Cardiac fibroblast (primary cell): ENCODE measurements around the gene SPECC1.

Experiments used
- DNase-seq, 2 donors: peaks; one replicate each; pipeline versions ENCODE4 v3.0.0 to v3.0.0-alpha.2; 2010; ENCODE audit warnings: low read depth in 2 of 2
- H3K4me3 ChIP-seq, 2 donors: replicated peaks in 1 of 2; 1 replicate in 1 of 2; 2 replicates in 1 of 2; pipeline ENCODE4 v1.5.1; 2011; ENCODE audit warnings: low read depth in 2 of 2, low read length in 2 of 2, mild to moderate bottlenecking in 2 of 2, moderate library complexity in 1 of 2
- CTCF ChIP-seq: IDR thresholded peaks from one replicate; pipeline ENCODE4 v1.5.1; 2011; ENCODE audit warnings: low read depth, mild to moderate bottlenecking, low read length, inconsistent platforms

Gene SPECC1

DNA sequence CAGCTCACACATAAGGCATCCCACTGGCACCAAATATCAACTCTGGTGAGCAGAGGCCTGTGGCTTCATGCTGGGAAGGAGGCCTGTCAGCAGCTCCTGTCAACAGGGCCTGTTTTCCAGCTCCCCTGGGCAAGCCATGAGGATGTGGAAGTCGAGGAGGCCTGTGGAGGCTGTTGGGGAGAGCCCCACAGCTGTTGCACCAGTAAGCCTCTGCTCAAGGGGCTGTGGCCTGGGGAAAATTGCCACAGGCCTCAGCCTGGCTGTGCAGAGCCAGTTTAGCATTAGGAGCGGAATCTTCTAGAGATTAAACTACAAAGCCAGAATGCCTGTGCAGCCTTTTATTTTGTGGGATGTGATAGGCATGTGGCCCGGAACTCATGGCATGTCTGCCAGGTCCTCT, 202.1 kb downstream of the SPECC1 start:
- DNase-seq, result no peak
- TF ChIP-seq CTCF, result no peak
- no peak overlapping the region for H3K4me3 ChIP-seq

- DNase-seq, result no peak
- no peak for TF ChIP-seq CTCF
- no peak overlapping the region for H3K4me3 ChIP-seq
Measured at GRCh38 chr17:20213449-20213848, 204.3 kb downstream of the SPECC1 start.

DNA sequence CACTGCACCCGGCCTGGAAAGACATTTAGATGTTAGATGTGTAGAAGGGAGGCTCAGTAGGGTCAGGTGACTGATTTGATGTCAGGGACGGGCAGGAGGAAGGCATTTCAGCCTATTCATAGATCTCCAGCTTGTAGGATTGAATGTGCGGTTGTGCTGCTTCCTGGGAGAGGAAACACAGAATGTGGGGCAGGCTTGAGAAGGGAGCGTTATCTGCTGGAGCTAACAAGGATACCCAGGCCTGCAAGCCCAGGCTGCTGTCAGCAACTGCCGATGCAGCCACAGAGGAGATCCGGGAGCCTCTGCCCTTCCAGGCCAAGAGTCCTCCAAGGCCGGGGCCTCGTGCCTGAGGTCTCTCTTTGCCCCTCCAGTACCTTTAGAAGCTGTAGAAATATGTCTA, 205.6 kb downstream of the SPECC1 start:
- TF ChIP-seq CTCF, result no peak
- no peak overlapping the region for H3K4me3 ChIP-seq
- DNase-seq, result no peak

GRCh38 chr17:20216154-20216815, 207.1 kb downstream of the SPECC1 start:
- TF ChIP-seq CTCF, result no peak
- H3K4me3 ChIP-seq, result no peak overlapping the region
- no peak for DNase-seq

- no peak for DNase-seq
Measured at GRCh38 chr17:20216853-20217252, 207.7 kb downstream of the SPECC1 start.

DNA sequence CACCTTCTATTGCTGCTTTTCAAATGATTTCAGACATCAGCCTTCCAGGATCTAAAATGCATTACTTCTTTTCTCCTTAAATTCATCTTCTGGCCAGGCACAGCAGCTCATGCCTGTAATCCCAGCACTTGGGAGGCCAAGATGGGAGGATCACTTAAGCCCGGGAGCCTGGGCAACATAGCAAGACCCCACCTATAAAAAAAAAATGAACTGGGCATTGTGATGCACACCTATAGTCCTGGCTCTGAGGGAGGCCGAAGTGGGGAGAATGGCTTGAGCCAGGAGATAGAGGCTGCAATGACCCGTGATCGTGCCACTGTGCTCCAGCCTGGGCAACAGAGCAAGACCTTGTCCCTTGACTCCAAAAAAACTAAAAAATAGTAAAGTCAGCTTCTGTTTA, 208.5 kb downstream of the SPECC1 start:
- H3K4me3 ChIP-seq, result no peak overlapping the region
- no peak for TF ChIP-seq CTCF
- no peak for DNase-seq

More at GRCh38 chr17:20216853-20217252, 207.7 kb downstream of the SPECC1 start:
- TF ChIP-seq CTCF, result no peak
- no peak overlapping the region for H3K4me3 ChIP-seq

DNA sequence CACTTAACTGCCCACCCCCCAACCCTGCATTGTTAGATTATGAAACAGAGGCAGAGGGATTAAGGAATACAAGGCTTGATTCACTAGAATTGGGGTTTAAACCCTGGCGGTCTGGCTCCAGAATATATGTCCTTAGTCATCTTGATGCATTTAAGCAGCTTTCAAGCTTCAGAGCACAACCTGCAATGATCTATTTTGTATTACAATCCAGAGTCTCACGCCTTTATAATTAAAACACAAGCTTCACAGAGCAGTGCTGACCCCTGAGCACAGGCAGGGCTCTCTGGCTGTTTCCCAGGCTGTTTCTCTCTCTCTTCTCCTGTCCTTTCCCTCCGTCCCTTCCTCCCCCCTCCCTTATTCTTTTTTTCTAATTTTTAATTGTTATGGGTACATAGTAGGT, 209.1 kb downstream of the SPECC1 start:
- no peak for DNase-seq

More for the DNA sequence above, 209.1 kb downstream of the SPECC1 start:
- H3K4me3 ChIP-seq, result no peak overlapping the region
- TF ChIP-seq CTCF, result no peak
